ENCODE results near the gene EFNB2.

EFNB2 gene

GRCh38 chr13:106492588-106493475 is 42.6 kb downstream of the EFNB2 start:
- DNase-seq, result no peak
- CTCF ChIA-PET, result no interaction called here
- peaks cover 57% of the 10 kb centered on the region for H3K27me3 Mint-ChIP-seq
- H3K36me3 Mint-ChIP-seq, result no peaks in the 10 kb centered on the region
- no peak overlapping the region for H3K4me3 Mint-ChIP-seq
- no peaks in the 10 kb centered on the region for H3K9me3 Mint-ChIP-seq
- no peak overlapping the region for H3K27ac Mint-ChIP-seq
- peaks cover 21% of the 10 kb centered on the region for H3K4me1 Mint-ChIP-seq

- Mint-ChIP-seq H3K27me3 (peaks cover 53% of the 10 kb centered on the region), H3K27ac (no peak overlapping the region), H3K4me1 (peaks cover 21% of the 10 kb centered on the region), H3K9me3 (no peaks in the 10 kb centered on the region), H3K36me3 (no peaks in the 10 kb centered on the region), H3K4me3 (no peak overlapping the region)
- no peak for DNase-seq
- CTCF ChIA-PET, result no interaction called here
Measured at GRCh38 chr13:106491928-106492587, 43.4 kb downstream of the EFNB2 start.

- DNase-seq, result no peak
- peaks cover 57% of the 10 kb centered on the region for H3K27me3 Mint-ChIP-seq
- no peak overlapping the region for H3K27ac Mint-ChIP-seq
- H3K4me1 Mint-ChIP-seq, result peaks cover 21% of the 10 kb centered on the region
- CTCF ChIA-PET, result no interaction called here
- no peaks in the 10 kb centered on the region for H3K9me3 Mint-ChIP-seq
- no peaks in the 10 kb centered on the region for H3K36me3 Mint-ChIP-seq
- no peak overlapping the region for H3K4me3 Mint-ChIP-seq
Measured at GRCh38 chr13:106491463-106491862, 44.0 kb downstream of the EFNB2 start.

- Mint-ChIP-seq H3K9me3 (no peaks in the 10 kb centered on the region), H3K27ac (no peak overlapping the region), H3K4me3 (no peak overlapping the region), H3K36me3 (no peaks in the 10 kb centered on the region), H3K4me1 (peaks cover 21% of the 10 kb centered on the region), H3K27me3 (peaks cover 55% of the 10 kb centered on the region)
- no peak for DNase-seq
- CTCF ChIA-PET, result no interaction called here
Measured at GRCh38 chr13:106490569-106491321, 44.7 kb downstream of the EFNB2 start.

GRCh38 chr13:106489849-106490568 is 45.5 kb downstream of the EFNB2 start:
- H3K27me3 Mint-ChIP-seq, result peaks cover 57% of the 10 kb centered on the region
- H3K9me3 Mint-ChIP-seq, result no peaks in the 10 kb centered on the region
- CTCF ChIA-PET, result no interaction called here
- no peak overlapping the region for H3K4me3 Mint-ChIP-seq
- H3K4me1 Mint-ChIP-seq, result peaks cover 21% of the 10 kb centered on the region
- DNase-seq, result no peak
- no peaks in the 10 kb centered on the region for H3K36me3 Mint-ChIP-seq
- no peak overlapping the region for H3K27ac Mint-ChIP-seq

GRCh38 chr13:106488686-106489085 is 46.8 kb downstream of the EFNB2 start:
- DNase-seq, result no peak
- CTCF ChIA-PET, result interaction anchor here (0.7 to 1.4 kb wide), 2 partner anchors 42 to 47 kb away, joined by 3 read pairs; no protein-coding TSS in a partner anchor
- Mint-ChIP-seq H3K27me3 (peaks cover 60% of the 10 kb centered on the region), H3K4me1 (peaks cover 17% of the 10 kb centered on the region), H3K9me3 (no peaks in the 10 kb centered on the region), H3K27ac (no peak overlapping the region), H3K36me3 (no peaks in the 10 kb centered on the region), H3K4me3 (no peak overlapping the region)

GRCh38 chr13:106488076-106488475 is 47.4 kb downstream of the EFNB2 start:
- Mint-ChIP-seq H3K27me3 (peaks cover 54% of the 10 kb centered on the region), H3K9me3 (no peaks in the 10 kb centered on the region), H3K36me3 (no peaks in the 10 kb centered on the region), H3K27ac (no peak overlapping the region), H3K4me3 (no peak overlapping the region), H3K4me1 (peaks cover 11% of the 10 kb centered on the region)
- CTCF ChIA-PET, result interaction anchor here (0.7 to 1.4 kb wide), 2 partner anchors 42 to 48 kb away, joined by 3 read pairs; no protein-coding TSS in a partner anchor
- no peak for DNase-seq

GRCh38 chr13:106487129-106487528 is 48.3 kb downstream of the EFNB2 start:
- H3K36me3 Mint-ChIP-seq, result no peaks in the 10 kb centered on the region
- CTCF ChIA-PET, result interaction anchor here (1.4 kb wide), 1 partner anchor 49 kb away, joined by 3 read pairs; no protein-coding TSS in a partner anchor
- no peak for DNase-seq
- no peaks in the 10 kb centered on the region for H3K9me3 Mint-ChIP-seq
- no peak overlapping the region for H3K27ac Mint-ChIP-seq
- H3K27me3 Mint-ChIP-seq, result peaks cover 46% of the 10 kb centered on the region
- no peak overlapping the region for H3K4me3 Mint-ChIP-seq
- H3K4me1 Mint-ChIP-seq, result peaks cover 8% of the 10 kb centered on the region

GRCh38 chr13:106486287-106486686 is 49.2 kb downstream of the EFNB2 start:
- CTCF ChIA-PET, result no interaction called here
- Mint-ChIP-seq H3K4me1 (peaks cover 7% of the 10 kb centered on the region), H3K4me3 (no peak overlapping the region), H3K36me3 (no peaks in the 10 kb centered on the region), H3K9me3 (no peaks in the 10 kb centered on the region), H3K27me3 (peaks cover 39% of the 10 kb centered on the region), H3K27ac (no peak overlapping the region)
- no peak for DNase-seq

- DNase-seq, result no peak
- H3K36me3 Mint-ChIP-seq, result no peaks in the 10 kb centered on the region
- no peak overlapping the region for H3K27ac Mint-ChIP-seq
- H3K4me3 Mint-ChIP-seq, result no peak overlapping the region
- CTCF ChIA-PET, result no interaction called here
- H3K4me1 Mint-ChIP-seq, result no peaks in the 10 kb centered on the region
- H3K9me3 Mint-ChIP-seq, result no peaks in the 10 kb centered on the region
- peaks cover 38% of the 10 kb centered on the region for H3K27me3 Mint-ChIP-seq
Measured at GRCh38 chr13:106484537-106485193, 50.8 kb downstream of the EFNB2 start.

GRCh38 chr13:106484084-106484483 is 51.4 kb downstream of the EFNB2 start:
- no peak for DNase-seq
- Mint-ChIP-seq H3K27ac (no peak overlapping the region), H3K4me1 (no peaks in the 10 kb centered on the region), H3K4me3 (no peak overlapping the region), H3K36me3 (no peaks in the 10 kb centered on the region), H3K27me3 (peaks cover 33% of the 10 kb centered on the region), H3K9me3 (no peaks in the 10 kb centered on the region)
- CTCF ChIA-PET, result no interaction called here

- CTCF ChIA-PET, result no interaction called here
- H3K36me3 Mint-ChIP-seq, result no peaks in the 10 kb centered on the region
- H3K27me3 Mint-ChIP-seq, result peaks cover 26% of the 10 kb centered on the region
- no peaks in the 10 kb centered on the region for H3K4me1 Mint-ChIP-seq
- DNase-seq, result no peak
- no peak overlapping the region for H3K4me3 Mint-ChIP-seq
- H3K9me3 Mint-ChIP-seq, result no peaks in the 10 kb centered on the region
- no peak overlapping the region for H3K27ac Mint-ChIP-seq
Measured at GRCh38 chr13:106481919-106482318, 53.5 kb downstream of the EFNB2 start.

GRCh38 chr13:106480351-106480910 is 55.0 kb downstream of the EFNB2 start:
- H3K27me3 Mint-ChIP-seq, result peaks cover 14% of the 10 kb centered on the region
- no peaks in the 10 kb centered on the region for H3K4me1 Mint-ChIP-seq
- H3K36me3 Mint-ChIP-seq, result no peaks in the 10 kb centered on the region
- CTCF ChIA-PET, result no interaction called here
- no peak overlapping the region for H3K4me3 Mint-ChIP-seq
- no peaks in the 10 kb centered on the region for H3K9me3 Mint-ChIP-seq
- H3K27ac Mint-ChIP-seq, result no peak overlapping the region
- DNase-seq, result no peak

Measured in activated naive CD4-positive, alpha-beta T cell treated with anti-CD3 and anti-CD28 coated beads, Interleukin-2, amount 10 ng/mL, durations not matched to agents 7 days and 5 days (primary cell).